ENCODE data around the gene PTH2. TPM values are rescaled to one million over a fixed set of nuclear protein-coding genes. Genes with fewer than 3 reads are reported as not detected.
A peak's percentile ranks its signal among the peaks of the same experiment; 100 is the strongest.

Gene PTH2
- total and polyA plus RNA-seq, 4 experiments from 2014 or later = not detected

DNA sequence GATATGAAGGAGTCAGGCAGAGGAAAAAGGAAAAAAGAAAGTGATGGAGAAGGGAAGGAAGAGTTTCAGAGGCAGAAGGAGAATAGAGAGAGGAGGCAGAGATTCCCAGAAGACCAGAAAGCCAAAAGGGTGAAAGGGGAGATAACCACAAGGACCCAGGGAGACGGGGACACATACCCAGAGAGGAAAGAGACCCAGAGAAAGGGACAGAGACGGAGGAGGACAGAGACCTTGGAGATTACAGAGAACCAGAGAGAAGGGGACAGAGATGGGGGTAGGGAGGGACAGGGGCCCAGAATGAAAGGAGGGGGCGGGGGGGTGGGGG, 1.4 kb downstream of the PTH2 start:
- Histone ChIP-seq H3K4me3 (ENCODE audit: low read length in 2 of 2) (no peak overlapping the region), H3K36me3 (ENCODE audit: insufficient read depth, low read length) (no peaks in the 10 kb centered on the region), H3K27ac (ENCODE audit: low read depth, low read length) (no peak overlapping the region), H3K27me3 (ENCODE audit: insufficient read depth, low read length) (peaks cover 59% of the 10 kb centered on the region), H3K9me3 (ENCODE audit: control insufficient read depth in 1 of 2, low read length in 2 of 2) (no peaks in the 10 kb centered on the region), H3K4me1 (ENCODE audit: insufficient read depth, low read length) (peaks cover 44% of the 10 kb centered on the region)
- ChIA-PET POLR2A (ENCODE audit: partially characterized antibody) (interaction anchor here (1.2 to 2.9 kb wide), 5 partner anchors 10 to 88 kb away, joined by 3 to 17 read pairs (median 7); no protein-coding TSS in a partner anchor), CTCF (ENCODE audit: partially characterized antibody) (interaction anchor here (0.7 kb wide), 1 partner anchor 15 kb away, joined by 3 read pairs; no protein-coding TSS in a partner anchor)
- peak overlapping the region in 3 of 7 donors; percentile 64 to 79 (median 67) for H3K27ac Mint-ChIP-seq
- H3K9me3 Mint-ChIP-seq = peaks cover 0 to 3% (median 0%) of the 10 kb centered on the region in 8 donors
- no peaks in the 10 kb centered on the region for H3K36me3 Mint-ChIP-seq
- no peak for DNase-seq
- peaks cover 30 to 71% (median 48%) of the 10 kb centered on the region in 4 donors for H3K4me1 Mint-ChIP-seq
- intact Hi-C loops (cut with micrococcal nuclease) = loop anchor here (1.0 kb wide), 1 partner anchor 21 kb away; no protein-coding TSS in a partner anchor
- H3K27me3 Mint-ChIP-seq = peaks cover 66 to 69% of the 10 kb centered on the region in 2 donors
- peak overlapping the region in 7 of 8 donors; percentile 49 to 87 (median 57) for H3K4me3 Mint-ChIP-seq

DNA sequence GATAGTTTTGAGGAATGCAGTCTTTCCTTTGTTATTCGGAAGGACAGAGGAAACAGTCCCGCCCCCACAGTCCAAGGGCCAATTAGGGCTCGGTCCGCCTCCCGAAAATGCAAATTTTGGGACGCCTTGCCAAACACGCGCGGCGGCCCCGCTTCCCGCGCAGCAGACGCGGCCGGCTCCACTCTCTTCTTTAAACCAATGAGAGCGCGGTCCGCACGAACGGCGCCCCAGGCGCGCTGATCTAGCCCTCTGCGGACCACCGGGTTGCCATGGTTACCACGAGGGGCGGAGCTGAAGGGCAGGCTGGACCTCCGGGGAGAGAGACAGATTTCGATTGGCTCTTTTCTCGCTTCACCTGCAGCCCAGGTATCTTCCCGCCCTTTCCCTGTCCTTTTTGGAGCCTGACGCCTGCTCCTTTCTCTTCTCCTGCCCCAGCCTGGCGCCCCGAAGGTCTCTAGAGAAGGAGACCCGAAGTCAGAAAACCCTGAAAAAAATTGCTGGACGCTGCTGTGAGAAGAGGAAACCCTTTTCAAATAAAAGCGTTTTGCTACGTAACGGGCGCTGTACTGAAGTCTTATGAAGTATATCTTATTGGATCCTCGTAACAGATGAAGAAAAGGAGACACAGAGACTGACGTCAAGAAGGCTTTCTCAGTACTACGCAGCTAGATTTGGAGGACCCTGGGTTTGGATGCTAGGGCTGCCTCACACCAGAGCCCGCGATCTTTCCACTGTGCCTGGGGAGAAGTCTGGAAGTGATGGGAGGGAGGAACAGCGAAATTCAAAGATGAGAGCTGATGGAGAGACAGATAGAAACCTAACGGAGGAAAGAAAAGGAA, 2.0 kb downstream of the PTH2 start:
- H3K27me3 Mint-ChIP-seq = peaks cover 60 to 64% of the 10 kb centered on the region in 2 donors
- Histone ChIP-seq H3K27ac (ENCODE audit: low read depth, low read length) (no peak overlapping the region), H3K36me3 (ENCODE audit: insufficient read depth, low read length) (no peaks in the 10 kb centered on the region), H3K4me3 (ENCODE audit: low read length in 2 of 2) (no peak overlapping the region), H3K4me1 (ENCODE audit: insufficient read depth, low read length) (peaks cover 41% of the 10 kb centered on the region), H3K27me3 (ENCODE audit: insufficient read depth, low read length) (peaks cover 53% of the 10 kb centered on the region), H3K9me3 (ENCODE audit: control insufficient read depth in 1 of 2, low read length in 2 of 2) (no peaks in the 10 kb centered on the region)
- H3K4me1 Mint-ChIP-seq = peaks cover 28 to 65% (median 44%) of the 10 kb centered on the region in 4 donors
- peak overlapping the region in 7 of 8 donors; percentile 49 to 87 (median 57) for H3K4me3 Mint-ChIP-seq
- DNase-seq = peak in 1 of 5 donors; percentile 24
- H3K9me3 Mint-ChIP-seq = peaks cover 0 to 3% (median 0%) of the 10 kb centered on the region in 8 donors
- intact Hi-C loops (cut with micrococcal nuclease) = loop anchor here (1.0 kb wide), 1 partner anchor 22 kb away; no protein-coding TSS in a partner anchor
- H3K36me3 Mint-ChIP-seq = no peaks in the 10 kb centered on the region
- H3K27ac Mint-ChIP-seq = peak overlapping the region in 2 of 7 donors; percentile 67 to 79
- ChIA-PET CTCF (ENCODE audit: partially characterized antibody) (interaction anchor here (1.0 to 1.3 kb wide), 3 partner anchors 9 to 39 kb away, joined by 3 read pairs; no protein-coding TSS in a partner anchor), POLR2A (ENCODE audit: partially characterized antibody) (interaction anchor here (1.2 to 2.9 kb wide), 6 partner anchors 10 to 87 kb away, joined by 3 to 17 read pairs (median 6); no protein-coding TSS in a partner anchor)

DNA sequence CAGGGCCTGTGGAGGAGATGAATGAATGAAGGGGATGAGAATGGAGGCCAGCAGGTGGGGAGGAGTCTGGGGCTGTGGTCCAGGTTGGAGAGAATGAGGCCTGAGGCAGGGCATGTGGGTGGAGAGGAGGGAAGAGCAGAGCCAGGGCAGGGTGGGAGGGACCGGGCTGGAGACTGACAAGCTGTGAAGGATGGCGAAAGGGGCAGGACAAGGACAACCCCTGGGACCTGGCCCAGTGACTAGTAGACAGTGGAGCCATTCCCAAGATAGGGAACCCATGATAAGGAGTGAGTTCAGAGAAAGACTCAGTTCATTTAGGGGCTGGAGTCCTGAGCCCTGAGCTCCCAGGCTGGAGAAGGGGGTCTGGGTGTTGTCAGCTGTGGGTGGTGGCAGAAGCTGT, 3.0 kb downstream of the PTH2 start:
- peaks cover 52 to 53% of the 10 kb centered on the region in 2 donors for H3K27me3 Mint-ChIP-seq
- peaks cover 27 to 60% (median 39%) of the 10 kb centered on the region in 4 donors for H3K4me1 Mint-ChIP-seq
- peaks cover 0 to 3% (median 0%) of the 10 kb centered on the region in 8 donors for H3K9me3 Mint-ChIP-seq
- H3K4me1 ChIP-seq (ENCODE audit: insufficient read depth, low read length) = peaks cover 40% of the 10 kb centered on the region
- ChIA-PET CTCF (ENCODE audit: partially characterized antibody) (interaction anchor here (1.0 to 1.3 kb wide), 3 partner anchors 9 to 38 kb away, joined by 3 read pairs; no protein-coding TSS in a partner anchor), POLR2A (ENCODE audit: partially characterized antibody) (interaction anchor here (0.7 to 2.9 kb wide), 3 partner anchors 11 to 16 kb away, joined by 4 to 17 read pairs (median 4); no protein-coding TSS in a partner anchor)
- no peak for DNase-seq
- H3K27me3 ChIP-seq (ENCODE audit: insufficient read depth, low read length) = peaks cover 42% of the 10 kb centered on the region
- peak overlapping the region in 2 of 8 donors; percentile 54 to 63 for H3K4me3 Mint-ChIP-seq
- H3K27ac Mint-ChIP-seq = peak overlapping the region in 2 of 7 donors; percentile 19 to 85
- no peak overlapping the region for H3K27ac ChIP-seq (ENCODE audit: low read depth, low read length)
- H3K36me3 Mint-ChIP-seq = no peaks in the 10 kb centered on the region
- no peaks in the 10 kb centered on the region for H3K9me3 ChIP-seq (ENCODE audit: control insufficient read depth in 1 of 2, low read length in 2 of 2)
- no peak overlapping the region for H3K4me3 ChIP-seq (ENCODE audit: low read length in 2 of 2)
- intact Hi-C loops (cut with micrococcal nuclease) = no loop called here
- no peaks in the 10 kb centered on the region for H3K36me3 ChIP-seq (ENCODE audit: insufficient read depth, low read length)

DNA sequence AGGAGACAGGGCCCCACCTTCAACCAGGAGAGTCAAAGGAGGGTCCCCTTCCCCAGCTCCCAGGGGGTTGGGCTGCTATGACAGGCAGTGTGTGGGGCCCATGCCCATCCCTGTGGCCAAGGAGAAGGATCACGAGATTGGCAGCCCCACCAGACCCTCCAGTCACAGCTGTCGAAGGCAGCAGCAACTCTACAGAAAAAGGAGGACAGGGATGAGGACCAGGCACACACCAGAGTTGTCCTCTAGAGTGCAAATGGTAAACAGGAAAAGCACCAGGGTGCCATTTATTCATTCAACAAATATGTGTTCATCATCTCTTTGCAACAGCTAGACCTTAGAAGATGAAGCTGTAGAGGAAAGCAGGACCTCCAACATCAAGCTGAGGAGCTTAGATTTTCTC, 4.1 kb downstream of the PTH2 start:
- Mint-ChIP-seq H3K4me3 (peak overlapping the region in 1 of 8 donors; percentile 26), H3K27ac (no peak overlapping the region), H3K27me3 (peaks cover 46 to 47% of the 10 kb centered on the region in 2 donors), H3K4me1 (peaks cover 24 to 51% (median 34%) of the 10 kb centered on the region in 4 donors), H3K36me3 (no peaks in the 10 kb centered on the region), H3K9me3 (peaks cover 0 to 3% (median 0%) of the 10 kb centered on the region in 8 donors)
- ChIA-PET POLR2A (ENCODE audit: partially characterized antibody) (no interaction called here), CTCF (ENCODE audit: partially characterized antibody) (interaction anchor here (2.3 kb wide), 1 partner anchor 13 kb away, joined by 5 read pairs; no protein-coding TSS in a partner anchor)
- Histone ChIP-seq H3K9me3 (ENCODE audit: control insufficient read depth in 1 of 2, low read length in 2 of 2) (no peaks in the 10 kb centered on the region), H3K27me3 (ENCODE audit: insufficient read depth, low read length) (peaks cover 40% of the 10 kb centered on the region), H3K4me1 (ENCODE audit: insufficient read depth, low read length) (peaks cover 37% of the 10 kb centered on the region), H3K27ac (ENCODE audit: low read depth, low read length) (no peak overlapping the region), H3K36me3 (ENCODE audit: insufficient read depth, low read length) (no peaks in the 10 kb centered on the region), H3K4me3 (ENCODE audit: low read length in 2 of 2) (no peak overlapping the region)
- no peak for DNase-seq
- intact Hi-C loops (cut with micrococcal nuclease) = no loop called here

DNA sequence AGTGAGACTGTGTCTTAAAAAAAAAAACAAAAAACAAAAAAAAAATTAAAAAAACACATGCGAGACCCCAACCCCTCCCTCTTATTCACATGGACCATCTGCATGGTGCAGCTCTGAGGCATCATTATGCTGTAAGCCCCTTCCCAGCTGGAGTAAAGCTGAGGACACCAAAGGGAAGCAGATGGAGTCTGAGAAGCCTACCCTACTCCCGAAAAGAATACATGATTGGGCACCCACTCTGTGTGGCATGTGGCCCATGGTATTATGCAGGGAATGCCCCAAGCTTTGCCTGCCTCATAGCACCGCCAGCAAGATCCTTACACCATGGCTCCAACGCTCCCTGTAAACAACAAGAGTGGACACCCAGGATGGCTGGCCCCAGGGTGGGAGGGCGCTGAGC, 4.7 kb downstream of the PTH2 start:
- Histone ChIP-seq H3K27me3 (ENCODE audit: insufficient read depth, low read length) (peaks cover 36% of the 10 kb centered on the region), H3K9me3 (ENCODE audit: control insufficient read depth in 1 of 2, low read length in 2 of 2) (no peaks in the 10 kb centered on the region), H3K27ac (ENCODE audit: low read depth, low read length) (no peak overlapping the region), H3K36me3 (ENCODE audit: insufficient read depth, low read length) (no peaks in the 10 kb centered on the region), H3K4me1 (ENCODE audit: insufficient read depth, low read length) (peaks cover 30% of the 10 kb centered on the region), H3K4me3 (ENCODE audit: low read length in 2 of 2) (no peak overlapping the region)
- Mint-ChIP-seq H3K9me3 (peaks cover 0 to 3% (median 0%) of the 10 kb centered on the region in 8 donors), H3K27ac (no peak overlapping the region), H3K4me3 (peak overlapping the region in 1 of 8 donors; percentile 15), H3K4me1 (peaks cover 17 to 45% (median 28%) of the 10 kb centered on the region in 4 donors), H3K27me3 (peaks cover 40 to 41% of the 10 kb centered on the region in 2 donors), H3K36me3 (no peaks in the 10 kb centered on the region)
- ChIA-PET POLR2A (ENCODE audit: partially characterized antibody) (no interaction called here), CTCF (ENCODE audit: partially characterized antibody) (interaction anchor here (0.6 to 2.3 kb wide), 3 partner anchors 12 to 26 kb away, joined by 3 to 6 read pairs (median 5); no protein-coding TSS in a partner anchor)
- intact Hi-C loops (cut with micrococcal nuclease) = no loop called here
- DNase-seq = no peak

DNA sequence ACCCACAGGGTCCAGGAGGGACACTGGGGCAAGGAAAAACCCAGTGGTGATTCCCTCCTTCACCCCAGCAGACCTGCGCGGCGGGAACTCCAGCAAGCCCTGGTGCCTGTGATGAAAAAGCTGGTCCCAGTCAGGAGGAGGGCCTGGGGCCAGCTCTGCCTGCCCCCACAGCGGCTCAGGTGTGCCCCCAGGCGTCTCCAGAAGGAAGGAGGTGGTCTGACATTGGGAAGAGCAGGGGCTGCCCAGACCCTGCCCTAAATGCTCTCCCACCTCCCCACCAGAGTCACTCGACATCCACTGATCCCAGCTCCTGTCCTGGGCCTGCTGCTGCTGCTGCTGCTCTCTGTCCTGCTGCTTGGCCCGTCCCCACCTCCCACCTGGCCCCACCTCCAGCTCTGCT, 6.2 kb downstream of the PTH2 start:
- H3K36me3 ChIP-seq (ENCODE audit: insufficient read depth, low read length) = no peaks in the 10 kb centered on the region
- H3K27me3 ChIP-seq (ENCODE audit: insufficient read depth, low read length) = peaks cover 22% of the 10 kb centered on the region
- Mint-ChIP-seq H3K4me3 (no peak overlapping the region), H3K9me3 (no peaks in the 10 kb centered on the region), H3K27me3 (peaks cover 32 to 34% of the 10 kb centered on the region in 2 donors), H3K27ac (no peak overlapping the region), H3K36me3 (no peaks in the 10 kb centered on the region), H3K4me1 (peaks cover 13 to 41% (median 25%) of the 10 kb centered on the region in 4 donors)
- no peak overlapping the region for H3K27ac ChIP-seq (ENCODE audit: low read depth, low read length)
- no peaks in the 10 kb centered on the region for H3K9me3 ChIP-seq (ENCODE audit: control insufficient read depth in 1 of 2, low read length in 2 of 2)
- intact Hi-C loops (cut with micrococcal nuclease) = no loop called here
- H3K4me1 ChIP-seq (ENCODE audit: insufficient read depth, low read length) = peaks cover 19% of the 10 kb centered on the region
- DNase-seq = peak in 1 of 5 donors; percentile 4
- CTCF ChIA-PET (ENCODE audit: partially characterized antibody) = interaction anchor here (1.6 kb wide), 1 partner anchor 25 kb away, joined by 6 read pairs; no protein-coding TSS in a partner anchor
- POLR2A ChIA-PET (ENCODE audit: partially characterized antibody) = no interaction called here
- H3K4me3 ChIP-seq (ENCODE audit: low read length in 2 of 2) = no peak overlapping the region

DNA sequence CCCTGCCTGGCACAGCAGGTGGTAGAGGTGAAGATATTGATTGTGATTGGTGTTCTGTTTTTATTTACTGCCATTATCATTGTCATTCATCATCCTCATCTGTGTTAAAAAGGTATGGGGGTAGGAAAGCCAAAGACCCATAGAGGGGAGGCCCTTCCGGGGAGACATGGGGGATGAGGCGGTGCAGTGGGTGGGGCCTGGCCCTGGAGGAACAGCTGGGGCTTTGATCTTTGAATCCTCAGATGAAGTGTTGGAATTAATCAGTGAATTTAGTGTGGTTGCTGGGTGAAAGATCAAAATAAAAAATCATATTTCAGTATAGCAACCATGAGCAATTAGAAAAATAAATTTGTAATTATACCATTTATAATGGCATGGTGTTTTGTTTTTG, 7.4 kb downstream of the PTH2 start:
- peaks cover 12% of the 10 kb centered on the region for H3K27me3 ChIP-seq (ENCODE audit: insufficient read depth, low read length)
- H3K4me1 ChIP-seq (ENCODE audit: insufficient read depth, low read length) = peaks cover 19% of the 10 kb centered on the region
- DNase-seq = peak in 1 of 5 donors; percentile 37
- peaks cover 17 to 41% (median 25%) of the 10 kb centered on the region in 4 donors for H3K4me1 Mint-ChIP-seq
- H3K27me3 Mint-ChIP-seq = peaks cover 22 to 23% of the 10 kb centered on the region in 2 donors
- ChIA-PET POLR2A (ENCODE audit: partially characterized antibody) (interaction anchor here (1.5 kb wide), 1 partner anchor 9 kb away, joined by 4 read pairs; no protein-coding TSS in a partner anchor), CTCF (ENCODE audit: partially characterized antibody) (interaction anchor here (0.6 to 1.4 kb wide), 2 partner anchors 23 to 50 kb away, joined by 3 read pairs; no protein-coding TSS in a partner anchor)
- H3K36me3 ChIP-seq (ENCODE audit: insufficient read depth, low read length) = no peaks in the 10 kb centered on the region
- no peak overlapping the region for H3K4me3 Mint-ChIP-seq
- no peak overlapping the region for H3K27ac ChIP-seq (ENCODE audit: low read depth, low read length)
- no peak overlapping the region for H3K4me3 ChIP-seq (ENCODE audit: low read length in 2 of 2)
- H3K9me3 Mint-ChIP-seq = no peaks in the 10 kb centered on the region
- H3K27ac Mint-ChIP-seq = peak overlapping the region in 1 of 7 donors; percentile 72
- no peaks in the 10 kb centered on the region for H3K36me3 Mint-ChIP-seq
- no peaks in the 10 kb centered on the region for H3K9me3 ChIP-seq (ENCODE audit: control insufficient read depth in 1 of 2, low read length in 2 of 2)
- intact Hi-C loops (cut with micrococcal nuclease) = no loop called here
